GM12892 (cell line): ENCODE results near the gene STIMATE.

Experiments
- POLR2A ChIP-seq: IDR thresholded peaks from 2 replicates; pipeline ENCODE4 v1.6.1; 2011; ENCODE audit warnings: low read depth, low read length, control low read depth
- POLR2AphosphoS5 ChIP-seq: IDR thresholded peaks from 2 replicates; pipeline ENCODE4 v1.6.1; 2011; ENCODE audit warnings: low read depth, low read length, control low read depth

DNA sequence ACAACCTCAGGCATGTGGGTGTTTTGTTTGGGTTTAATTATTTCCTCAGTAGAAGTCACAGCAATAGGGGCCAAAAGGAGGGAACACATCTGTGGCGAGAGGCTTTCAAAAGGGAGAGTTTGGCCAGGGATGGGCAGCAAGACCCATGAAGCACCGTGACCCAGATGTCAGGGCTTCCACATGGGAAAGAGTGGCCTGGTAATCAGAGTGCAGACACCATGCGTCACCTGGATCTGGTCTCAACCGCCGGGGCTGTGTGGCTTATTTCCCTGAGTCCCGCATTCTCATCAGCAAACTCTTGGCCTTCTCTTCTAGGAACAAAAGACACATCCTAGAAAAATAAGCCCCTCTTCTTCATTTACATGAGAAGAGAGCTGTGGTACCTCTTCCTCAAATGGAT is 50.1 kb downstream of the STIMATE start:
- TF ChIP-seq POLR2A (no peak), POLR2AphosphoS5 (no peak)
